HG03135 (cell line): ENCODE data around the gene LILRB1.
"Not testable (repeated sequence)": the region's sequence is repeated elsewhere in the genome, so short reads cannot be mapped to it uniquely, and the experiment has no call there.

Source experiments
- ATAC-seq: cut with Tn5 transposase; IDR thresholded peaks from one replicate; pipeline ENCODE4 v1.9.1; 2021; ENCODE audit warnings: mild to moderate bottlenecking, moderate library complexity; ENCODE audit not compliant: unreplicated experiment

The LILRB1 gene

DNA sequence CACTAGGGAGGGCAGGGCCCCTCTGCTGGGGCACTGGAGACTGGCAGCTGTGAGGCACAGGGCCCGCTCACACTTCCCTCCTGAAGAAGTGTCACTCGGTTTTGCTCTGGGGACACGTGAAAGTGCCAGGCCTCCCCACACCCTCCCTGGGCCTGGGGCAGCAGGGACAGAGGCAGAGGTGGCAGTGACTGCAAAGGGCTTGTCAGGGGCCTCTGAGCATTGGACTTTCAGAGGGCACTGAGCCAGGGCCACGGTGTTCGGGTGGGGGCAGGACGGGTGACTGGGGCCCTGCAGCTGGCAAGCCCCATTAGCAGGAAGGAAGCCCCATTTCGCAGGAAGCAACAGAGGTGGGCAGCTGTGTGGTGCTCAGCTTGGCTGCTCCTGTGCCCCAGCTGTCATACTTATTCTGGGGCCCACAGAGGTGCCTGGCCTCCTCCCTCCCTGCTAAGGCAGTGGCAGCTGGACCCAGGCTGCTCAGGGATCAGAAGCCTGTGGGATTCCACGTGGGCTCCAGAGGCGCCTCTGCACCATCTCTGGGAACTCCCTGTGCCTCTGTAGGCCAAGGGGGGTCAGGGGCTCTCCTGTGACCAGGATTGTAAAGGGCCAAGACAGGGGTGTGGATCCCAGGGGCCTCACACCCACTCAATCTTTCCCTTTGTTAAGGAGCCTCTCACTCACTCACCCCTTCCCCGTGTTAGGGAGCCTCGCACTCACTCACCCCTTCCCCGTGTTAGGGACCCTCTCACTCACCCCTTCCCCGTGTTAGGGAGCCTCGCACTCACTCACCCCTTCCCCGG is 5.2 kb upstream of the LILRB1 start:
- ATAC-seq: not testable (repeated sequence)

DNA sequence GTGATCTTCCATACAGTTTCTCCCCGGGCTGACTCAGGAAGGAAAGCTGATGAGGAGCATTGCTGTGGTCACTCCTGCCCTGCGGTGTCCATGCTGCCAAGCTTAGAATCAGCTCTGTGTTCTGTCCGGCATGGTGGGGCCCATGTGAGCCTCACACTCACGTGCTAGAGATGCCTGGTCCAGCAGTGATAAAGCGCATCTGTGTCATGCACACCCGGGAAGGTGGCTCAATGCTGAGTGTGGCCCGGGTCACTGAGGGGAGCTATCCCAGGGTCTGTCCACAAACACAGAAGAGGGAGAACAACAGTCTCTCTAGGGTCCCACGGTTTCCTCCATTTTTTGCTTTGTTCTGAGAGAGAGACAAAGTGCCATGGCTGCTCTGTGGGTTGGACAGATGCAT is 3.5 kb upstream of the LILRB1 start:
- no peak for ATAC-seq

DNA sequence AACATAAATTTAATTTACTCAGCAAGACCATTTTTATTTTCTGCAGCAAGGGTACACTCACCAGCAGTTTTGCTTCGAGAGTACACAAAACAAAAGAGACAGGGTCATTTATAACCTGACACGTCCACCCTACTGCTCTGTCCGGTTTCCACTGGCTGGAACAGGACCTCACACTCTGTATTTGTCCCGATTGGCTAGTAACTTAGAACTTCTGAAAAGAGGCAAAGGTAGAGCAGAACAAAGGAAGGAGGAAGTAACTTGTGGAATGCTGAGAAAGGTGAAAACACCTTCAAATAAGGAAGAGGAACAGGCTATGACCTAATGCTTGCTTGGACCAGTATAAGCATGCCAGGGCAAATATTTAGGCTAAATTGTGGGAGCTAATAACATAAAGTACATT is 2.4 kb upstream of the LILRB1 start:
- not testable (repeated sequence) for ATAC-seq

DNA sequence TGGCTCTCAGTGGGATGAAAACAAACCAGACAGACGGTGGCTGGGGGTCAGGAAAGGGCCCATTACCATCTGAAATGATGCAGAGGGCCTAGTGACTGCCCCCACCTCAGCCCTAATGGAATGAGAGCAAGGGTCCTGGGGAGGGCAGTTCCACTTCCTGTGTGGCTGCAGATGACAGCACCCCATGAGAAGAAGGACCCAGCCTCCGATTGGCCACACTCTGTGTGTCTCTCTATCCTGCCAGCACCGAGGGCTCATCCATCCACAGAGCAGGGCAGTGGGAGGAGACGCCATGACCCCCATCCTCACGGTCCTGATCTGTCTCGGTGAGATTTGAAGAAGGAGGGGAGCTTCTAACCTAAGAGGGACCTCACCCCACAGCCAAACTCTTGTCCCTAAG is 498 bp downstream of the LILRB1 start:
- no peak for ATAC-seq

DNA sequence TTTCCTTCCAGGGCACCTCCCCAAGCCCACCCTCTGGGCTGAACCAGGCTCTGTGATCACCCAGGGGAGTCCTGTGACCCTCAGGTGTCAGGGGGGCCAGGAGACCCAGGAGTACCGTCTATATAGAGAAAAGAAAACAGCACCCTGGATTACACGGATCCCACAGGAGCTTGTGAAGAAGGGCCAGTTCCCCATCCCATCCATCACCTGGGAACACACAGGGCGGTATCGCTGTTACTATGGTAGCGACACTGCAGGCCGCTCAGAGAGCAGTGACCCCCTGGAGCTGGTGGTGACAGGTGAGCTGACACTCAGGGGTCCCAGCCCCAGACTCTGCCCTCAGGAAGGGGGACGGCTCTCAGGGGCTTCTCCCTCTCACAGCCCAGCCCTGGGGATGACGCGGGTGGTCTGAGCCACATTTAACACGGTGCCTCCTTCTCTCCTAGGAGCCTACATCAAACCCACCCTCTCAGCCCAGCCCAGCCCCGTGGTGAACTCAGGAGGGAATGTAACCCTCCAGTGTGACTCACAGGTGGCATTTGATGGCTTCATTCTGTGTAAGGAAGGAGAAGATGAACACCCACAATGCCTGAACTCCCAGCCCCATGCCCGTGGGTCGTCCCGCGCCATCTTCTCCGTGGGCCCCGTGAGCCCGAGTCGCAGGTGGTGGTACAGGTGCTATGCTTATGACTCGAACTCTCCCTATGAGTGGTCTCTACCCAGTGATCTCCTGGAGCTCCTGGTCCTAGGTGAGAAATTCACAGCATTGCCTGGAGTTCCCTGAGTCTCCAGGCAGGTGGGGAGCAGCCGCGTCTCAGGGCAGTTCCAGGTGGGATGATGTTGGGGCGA is 1.4 kb downstream of the LILRB1 start:
- not testable (repeated sequence) for ATAC-seq

DNA sequence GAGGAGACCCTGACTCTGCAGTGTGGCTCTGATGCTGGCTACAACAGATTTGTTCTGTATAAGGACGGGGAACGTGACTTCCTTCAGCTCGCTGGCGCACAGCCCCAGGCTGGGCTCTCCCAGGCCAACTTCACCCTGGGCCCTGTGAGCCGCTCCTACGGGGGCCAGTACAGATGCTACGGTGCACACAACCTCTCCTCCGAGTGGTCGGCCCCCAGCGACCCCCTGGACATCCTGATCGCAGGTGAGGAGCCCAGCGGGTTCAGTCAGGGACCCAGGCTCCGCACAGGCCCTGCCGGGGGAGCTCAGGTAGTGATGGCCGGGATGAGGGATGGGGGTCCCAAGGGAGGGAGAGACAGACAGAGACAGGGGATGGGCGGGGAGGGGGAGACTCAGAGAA is 2.2 kb downstream of the LILRB1 start:
- ATAC-seq: not testable (repeated sequence)

DNA sequence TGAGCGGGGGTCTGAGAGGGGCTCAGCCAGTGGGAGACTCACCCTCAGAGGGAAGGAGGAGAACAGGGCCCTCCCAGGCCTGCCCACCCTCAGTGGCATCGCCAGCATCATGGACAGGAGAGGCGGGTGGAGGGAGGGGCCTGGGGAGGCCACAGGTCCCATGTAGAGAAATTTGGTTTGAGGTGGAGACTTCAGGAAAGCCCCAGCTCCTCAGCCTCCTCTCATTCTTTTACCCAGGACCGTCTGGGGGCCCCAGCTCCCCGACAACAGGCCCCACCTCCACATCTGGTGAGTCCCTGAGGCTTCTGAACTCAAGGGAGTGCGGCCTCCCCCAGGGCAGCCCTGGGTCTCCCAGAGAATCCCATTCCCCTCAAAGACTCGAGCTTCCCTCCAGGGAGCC is 3.1 kb downstream of the LILRB1 start:
- no peak for ATAC-seq

DNA sequence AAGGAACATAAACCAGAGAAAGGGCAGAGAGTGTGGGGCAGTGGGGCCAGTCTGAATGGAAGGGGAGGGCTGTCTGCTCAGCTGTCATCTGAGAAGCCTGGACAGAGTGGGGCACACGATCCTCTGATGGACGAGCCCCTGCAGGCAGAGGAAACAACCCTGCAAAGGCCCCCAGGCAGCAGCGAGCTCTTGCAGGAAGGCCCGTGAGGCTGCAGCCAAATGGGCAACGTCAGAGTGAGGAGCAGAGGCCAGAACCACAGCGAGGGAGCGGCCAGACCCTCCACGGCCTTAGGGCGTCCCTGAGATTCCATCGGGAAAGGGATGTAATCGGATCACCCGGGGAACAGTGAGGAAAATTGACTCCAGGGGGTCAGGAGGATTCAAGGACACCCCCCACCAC is 5.8 kb downstream of the LILRB1 start:
- ATAC-seq: not testable (repeated sequence)

DNA sequence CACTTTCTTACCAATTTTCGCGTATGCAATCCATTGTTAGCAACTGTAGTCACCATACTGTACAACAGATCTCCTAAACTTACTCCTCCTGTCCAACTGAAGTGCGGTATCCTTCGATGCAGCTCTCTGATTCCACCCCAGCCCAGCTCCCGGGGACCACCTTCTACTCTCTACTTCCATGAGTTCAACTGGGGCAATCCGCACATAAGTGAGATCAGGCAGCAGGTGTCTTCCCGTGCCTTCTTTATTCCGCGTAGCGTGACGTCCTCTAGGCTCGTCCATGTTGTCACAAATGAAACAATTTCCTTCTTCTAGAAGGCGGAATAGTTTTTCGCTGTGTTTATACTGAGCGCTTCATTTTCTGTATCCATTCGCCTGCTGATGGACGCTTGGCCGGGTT is 8.4 kb downstream of the LILRB1 start:
- ATAC-seq: no peak

DNA sequence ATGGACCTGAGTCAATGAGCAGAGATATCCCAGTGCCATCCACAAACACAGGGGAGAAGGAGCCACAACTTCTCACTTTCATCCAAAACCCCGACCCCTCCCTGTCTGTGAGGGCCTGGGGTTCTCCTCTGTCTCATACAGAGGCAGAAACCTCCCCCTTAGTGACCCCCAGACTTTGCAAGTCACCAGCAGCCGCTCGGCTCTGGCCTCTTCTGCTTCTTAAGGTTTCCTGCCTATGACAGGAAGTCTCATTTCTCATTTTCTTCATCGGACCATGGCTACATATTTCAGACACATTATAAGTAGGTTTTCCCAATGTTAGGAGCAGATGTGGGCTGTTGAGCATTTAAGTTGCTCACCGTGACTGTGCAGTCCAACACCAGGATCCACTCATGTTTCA is 12.7 kb downstream of the LILRB1 start:
- ATAC-seq: not testable (repeated sequence)

DNA sequence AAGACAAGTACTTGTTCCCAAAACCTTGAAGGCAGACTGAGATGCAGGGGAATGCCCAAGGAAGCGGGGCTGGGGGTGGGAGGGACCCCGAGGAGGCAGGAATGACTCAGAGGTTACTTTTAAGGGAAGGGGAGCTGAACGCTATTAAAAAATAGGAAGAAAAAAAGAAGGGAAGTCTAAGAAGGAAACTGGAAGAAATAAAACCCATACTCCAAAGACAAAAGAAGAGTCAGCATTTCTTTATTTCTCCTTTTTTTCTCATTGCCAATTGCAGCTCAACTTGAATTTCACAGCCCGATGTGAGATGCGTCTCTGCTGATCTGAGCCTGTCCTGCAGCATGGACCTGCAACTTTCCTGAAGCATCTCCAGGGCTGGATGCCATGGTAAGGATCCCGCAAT is 13.3 kb downstream of the LILRB1 start:
- ATAC-seq: not testable (repeated sequence)

DNA sequence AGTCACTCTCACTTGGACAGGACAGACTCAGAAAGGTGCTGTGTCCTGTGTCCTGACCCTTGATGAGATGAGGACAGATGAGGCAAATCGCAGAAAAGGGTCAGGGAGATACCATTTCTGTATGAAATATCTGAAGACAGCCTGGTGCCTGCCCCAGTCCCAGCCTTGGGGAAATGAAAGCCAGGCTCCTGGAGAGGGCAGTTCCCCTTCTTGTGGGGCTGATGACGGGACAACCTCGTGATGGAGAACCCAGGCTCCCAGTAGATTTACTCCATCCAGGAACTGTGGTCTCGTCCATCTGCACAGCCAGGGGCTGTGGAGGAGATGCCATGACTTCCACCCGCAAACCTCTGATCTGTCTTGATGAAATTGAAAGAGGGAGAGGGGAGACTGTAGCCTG is 13.8 kb downstream of the LILRB1 start:
- ATAC-seq: no peak

DNA sequence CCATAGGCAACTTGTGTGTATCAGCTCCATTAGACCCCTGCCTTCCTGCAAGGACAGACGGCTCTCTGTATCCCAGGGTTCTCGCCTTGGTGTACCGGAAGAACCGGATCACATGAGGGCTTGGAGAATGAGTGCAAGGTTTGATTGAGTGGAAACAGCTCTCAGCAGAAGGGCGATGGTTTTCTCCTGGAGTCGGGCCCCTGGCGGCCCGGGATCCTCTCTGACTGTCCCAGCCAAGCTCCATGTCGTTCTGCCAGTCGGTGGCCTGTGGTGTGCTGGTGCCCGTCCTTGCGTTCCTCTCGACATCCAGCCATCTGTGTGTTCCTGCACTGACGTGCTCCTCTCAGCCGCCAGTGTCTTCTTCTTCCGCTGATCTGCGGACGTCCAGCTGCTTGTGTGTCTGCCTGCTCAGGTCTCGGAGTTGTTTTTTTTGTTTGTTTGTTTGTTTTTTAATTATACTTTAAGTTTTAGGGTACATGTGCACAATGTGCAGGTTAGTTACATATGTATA is 16.1 kb downstream of the LILRB1 start:
- no peak for ATAC-seq

DNA sequence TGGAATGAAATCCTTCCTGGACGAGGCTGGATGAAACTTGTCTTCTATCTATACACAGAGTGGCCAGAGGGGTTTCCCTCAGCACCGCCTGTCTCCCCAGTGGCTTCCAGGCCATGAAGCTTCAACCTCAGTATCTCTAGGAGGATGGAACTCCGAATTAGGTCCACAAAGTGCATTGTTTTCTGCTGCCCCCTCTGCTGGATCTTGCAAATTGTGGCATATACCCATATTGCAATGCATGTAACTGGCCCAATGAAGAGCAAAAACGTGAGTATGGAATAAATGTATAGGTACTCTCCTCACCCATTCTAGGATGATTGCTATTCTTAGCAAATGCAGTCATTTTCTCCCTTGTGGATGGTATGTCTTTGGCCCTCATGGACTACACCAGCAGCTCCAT is 17.8 kb downstream of the LILRB1 start:
- no peak for ATAC-seq

DNA sequence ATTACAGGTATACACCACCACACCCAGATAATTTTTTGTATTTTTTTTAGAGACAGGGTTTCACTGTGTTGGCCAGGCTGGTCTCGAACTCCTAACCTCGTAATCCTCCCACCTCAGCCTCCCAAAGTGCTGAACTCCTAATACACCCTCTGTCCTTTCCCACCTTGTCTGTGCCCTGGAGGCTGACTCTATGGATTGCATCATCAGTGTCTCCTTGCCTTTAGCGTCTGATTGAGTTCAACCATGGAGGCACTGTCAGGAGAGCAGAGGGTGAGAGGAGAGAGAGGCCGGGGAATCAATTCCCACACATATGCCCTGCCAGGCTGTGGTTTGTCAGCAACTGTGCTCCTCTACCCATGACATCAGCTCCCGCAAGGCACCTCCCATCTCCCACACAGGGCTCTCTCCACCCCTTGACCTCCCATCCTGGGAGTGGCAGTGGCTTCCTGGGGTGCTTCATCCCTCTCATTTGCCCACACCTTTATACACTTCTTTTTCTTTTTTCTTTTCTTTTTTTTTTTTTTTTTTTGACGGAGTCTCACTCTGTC is 19.9 kb downstream of the LILRB1 start:
- no peak for ATAC-seq

DNA sequence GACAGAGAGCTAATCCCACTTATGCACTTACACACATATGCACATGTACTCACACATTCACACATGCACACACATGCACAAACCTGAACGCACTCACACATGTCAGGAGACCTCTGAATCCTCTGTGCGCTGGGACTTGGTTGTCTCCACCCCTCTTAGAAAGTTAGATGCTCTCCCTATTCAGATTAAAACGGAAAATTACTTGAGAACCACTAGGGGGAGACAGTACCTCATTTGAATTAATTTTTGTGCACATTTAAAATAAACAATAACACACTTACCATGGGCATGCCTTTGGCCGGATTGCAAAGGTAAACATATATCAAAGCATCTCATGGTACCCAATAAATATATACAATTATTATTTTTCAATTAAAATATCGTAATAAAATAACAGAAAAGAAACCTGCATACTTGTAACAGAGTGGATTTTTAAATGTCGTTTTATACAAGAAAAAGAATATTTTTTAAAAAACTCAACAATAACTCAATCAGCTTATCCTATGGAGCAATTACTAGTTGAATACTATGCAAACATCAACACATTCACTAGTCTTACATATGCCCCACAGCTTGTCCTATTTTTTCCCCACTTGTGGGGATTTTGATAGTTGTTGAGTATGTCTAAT is 23.0 kb downstream of the LILRB1 start:
- no peak for ATAC-seq

DNA sequence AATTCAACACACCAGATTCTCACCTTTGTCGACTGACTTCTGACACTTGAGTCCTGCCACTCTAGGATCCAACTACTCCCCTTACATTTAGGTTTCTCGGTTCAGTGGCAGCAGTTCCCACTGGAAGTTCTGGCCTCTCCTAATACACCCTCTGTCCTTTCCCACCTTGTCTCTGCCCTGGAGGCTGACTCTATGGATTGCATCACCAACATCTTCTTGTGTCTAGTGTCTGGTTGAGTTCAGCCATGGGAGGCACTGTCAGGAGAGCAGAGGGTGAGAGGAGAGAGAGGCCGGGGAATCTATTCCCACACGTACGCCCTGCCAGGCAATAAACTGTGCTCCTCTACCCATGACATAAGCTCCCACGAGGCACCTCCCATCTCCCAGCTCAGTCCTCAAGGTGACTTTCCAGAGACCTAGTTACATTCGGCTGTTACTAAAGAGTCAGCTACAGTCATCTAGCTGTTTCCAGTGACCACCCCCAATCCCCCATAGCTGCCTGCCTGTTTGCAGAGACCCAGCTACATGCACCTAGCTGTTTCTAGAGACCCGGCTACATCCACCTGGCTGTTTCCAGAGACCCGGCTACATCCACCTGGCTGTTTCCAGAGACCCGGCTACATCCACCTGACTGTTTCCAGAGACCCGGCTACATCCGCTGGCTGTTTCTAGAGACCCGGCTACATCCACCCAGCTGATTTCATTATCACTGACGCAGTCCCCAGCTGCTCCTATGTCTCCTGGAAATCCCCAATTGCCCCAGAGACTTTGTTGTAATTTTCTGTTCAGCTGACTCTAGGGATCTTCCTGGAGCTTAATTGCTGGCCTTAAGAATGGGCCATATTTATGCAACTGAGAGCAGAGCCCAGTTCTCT is 24.4 kb downstream of the LILRB1 start:
- ATAC-seq: no peak

DNA sequence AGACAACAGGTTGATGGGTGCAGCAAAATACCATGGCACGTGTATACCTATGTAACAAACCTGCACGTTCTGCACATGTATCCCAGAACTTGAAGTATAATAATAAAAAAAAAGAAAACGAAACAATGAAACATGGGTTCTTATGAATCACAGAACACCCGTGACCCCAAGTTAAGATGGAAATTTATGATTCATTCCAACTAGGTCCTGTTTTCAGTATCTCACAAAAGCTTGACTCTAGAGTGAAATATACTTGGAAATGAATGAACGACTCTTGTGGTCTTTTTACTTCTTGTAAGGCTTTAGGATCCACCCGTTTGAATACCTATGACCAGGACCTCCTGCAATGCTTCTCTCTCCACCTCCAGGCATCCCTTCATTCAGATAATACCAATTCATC is 29.0 kb downstream of the LILRB1 start:
- no peak for ATAC-seq

DNA sequence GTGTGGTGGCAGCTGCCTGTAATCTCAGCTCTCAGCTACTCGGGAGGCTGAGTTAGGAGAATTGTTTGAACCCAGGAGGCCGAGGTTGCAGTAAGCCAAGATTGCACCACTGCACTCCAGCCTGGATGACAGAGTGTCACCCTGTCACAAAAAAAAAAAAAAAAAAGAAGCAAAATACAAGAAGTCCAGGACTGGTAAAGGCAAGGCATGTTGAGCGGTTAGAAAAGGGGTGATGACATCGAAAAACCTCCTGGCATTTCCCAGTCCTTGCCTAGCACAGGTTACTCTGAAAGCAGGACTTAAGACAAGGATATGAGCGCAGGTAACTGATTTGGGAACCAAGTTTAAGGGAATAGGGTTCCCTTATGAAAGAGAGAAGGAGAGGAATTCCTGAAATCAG is 30.0 kb downstream of the LILRB1 start:
- ATAC-seq: no peak

DNA sequence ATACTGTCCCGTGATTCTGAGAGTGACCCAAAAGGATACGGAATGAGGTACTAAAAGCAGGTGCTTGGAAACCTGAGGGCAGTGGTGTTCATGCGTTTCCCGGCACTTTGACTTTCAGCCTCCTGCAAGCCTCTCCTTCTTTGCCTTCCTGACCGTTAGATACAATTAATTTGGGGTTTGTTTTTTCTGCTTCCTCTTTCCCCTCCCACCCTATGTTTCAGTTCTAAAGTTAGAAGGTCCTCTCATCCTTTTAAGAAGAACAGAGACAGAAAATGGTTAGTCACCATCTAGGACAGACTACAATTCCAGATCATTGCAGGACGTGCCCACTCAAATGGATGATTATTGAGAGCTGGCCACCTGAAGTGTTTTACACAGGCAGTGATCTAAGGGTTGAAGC is 30.7 kb downstream of the LILRB1 start:
- no peak for ATAC-seq
